K562 (cell line): ENCODE results near the gene POLR1B.

Experiments used
- HDAC3 ChIP-seq: fragments of 450-650 bp; IDR thresholded peaks from 2 replicates; pipeline ENCODE4 v1.6.1; 2018; ENCODE audit warnings: borderline replicate concordance, mild to moderate bottlenecking, moderate library complexity; ENCODE audit not compliant: partially characterized antibody
- MAFF ChIP-seq: IDR thresholded peaks from 2 replicates; pipeline ENCODE4 v1.6.1; 2012; ENCODE audit warnings: low read length, improper control_type of control experiment
- PCBP1 ChIP-seq: fragments of 200-400 bp; formaldehyde crosslinking; IDR thresholded peaks from 2 replicates; pipeline ENCODE4 v1.6.1; 2018; ENCODE audit warnings: mild to moderate bottlenecking, low read depth, low read length; ENCODE audit not compliant: poor library complexity, severe bottlenecking
- POLR2A ChIP-seq: fragments of 450-650 bp; conservative IDR thresholded peaks from 2 replicates; pipeline ENCODE4 v1.6.1; 2016
- RAD21 ChIP-seq, 2 experiments: fragments of 250-450 bp in 1 of 2; fragments of 450-650 bp in 1 of 2; sonication (Bioruptor Pico) in 1 of 2; formaldehyde crosslinking in 1 of 2; IDR thresholded peaks in 1 of 2; conservative IDR thresholded peaks in 1 of 2; 2 replicates each; pipeline versions ENCODE4 v1.4.0 to v1.8.0; 2020 to 2022; ENCODE audit warnings: mild to moderate bottlenecking in 2 of 2, moderate library complexity in 1 of 2
- ZFP36 ChIP-seq: fragments of 150-350 bp; IDR thresholded peaks from 2 replicates; pipeline ENCODE4 v1.6.1; 2018; ENCODE audit warnings: low read length, low read depth; ENCODE audit not compliant: partially characterized antibody
- TF ChIP-seq, protein P1 (sequence below), 2 experiments: IDR thresholded peaks; 2 replicates each; pipeline ENCODE4 v1.6.1; 2012; ENCODE audit warnings: improper control_type of control experiment in 2 of 2, low read depth in 2 of 2, low read length in 2 of 2, borderline replicate concordance in 1 of 2
- TF ChIP-seq, protein P2 (sequence below): fragments of 450-650 bp; IDR thresholded peaks from 2 replicates; pipeline ENCODE4 v1.6.1; 2016; ENCODE audit warnings: borderline replicate concordance
- TF ChIP-seq, protein P3 (sequence below), 3 experiments: IDR thresholded peaks in 2 of 3; conservative IDR thresholded peaks in 1 of 3; 2 replicates each; pipeline ENCODE4 v1.5.1; 2011 to 2012; ENCODE audit warnings: low read length in 3 of 3, mild to moderate bottlenecking in 3 of 3, control low read depth in 2 of 3, improper control_type of control experiment in 1 of 3, inconsistent platforms in 1 of 3, low read depth in 1 of 3, mixed read lengths in 1 of 3, moderate library complexity in 1 of 3; ENCODE audit not compliant: insufficient read depth in 2 of 3
- TF ChIP-seq, protein P4 (sequence below): fragments of 450-650 bp; conservative IDR thresholded peaks from 2 replicates; pipeline ENCODE4 v1.6.1; 2016; ENCODE audit warnings: missing genetic modification characterization, low read depth, mild to moderate bottlenecking, missing compliant biosample characterization, moderate library complexity
- TF ChIP-seq, protein P5 (sequence below): fragments of 200-400 bp; formaldehyde crosslinking; IDR thresholded peaks from 2 replicates; pipeline ENCODE4 v1.6.1; 2017; ENCODE audit warnings: mild to moderate bottlenecking, low read depth, low read length, moderate library complexity
- TF ChIP-seq, protein P6 (sequence below): sonication (generic); formaldehyde crosslinking; IDR thresholded peaks from 2 replicates; pipeline ENCODE4 v1.8.0; 2023; ENCODE audit warnings: mild to moderate bottlenecking, missing genetic modification reagents
- TF ChIP-seq, protein P7 (sequence below), 2 experiments: fragments of 450-650 bp in 1 of 2; sonication (generic) in 1 of 2; formaldehyde crosslinking in 1 of 2; IDR thresholded peaks in 1 of 2; conservative IDR thresholded peaks in 1 of 2; 2 replicates each; pipeline versions ENCODE4 v1.6.1 to v1.8.1; 2016 to 2023; ENCODE audit warnings: mild to moderate bottlenecking in 2 of 2, moderate library complexity in 2 of 2, inconsistent platforms in 1 of 2, missing genetic modification reagents in 1 of 2

DNA sequence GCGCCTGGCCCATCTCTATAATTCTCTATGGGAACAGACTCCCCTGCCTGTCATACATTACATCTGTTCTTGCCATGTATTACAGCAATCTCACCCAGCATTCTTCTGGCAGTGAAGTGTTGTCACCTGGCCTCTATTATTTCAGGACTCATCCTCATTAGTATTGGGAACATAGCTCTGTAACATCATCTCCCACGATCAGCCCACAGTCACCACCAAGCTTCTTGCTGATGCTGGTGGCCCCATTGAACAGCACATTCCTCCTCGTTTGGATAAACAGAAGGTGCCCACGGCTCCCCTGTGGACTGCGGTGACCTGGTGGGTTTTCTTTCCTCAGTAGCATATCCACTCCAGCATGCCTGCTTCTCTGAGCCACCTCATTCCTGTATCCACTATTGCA is 63.7 kb downstream of the POLR1B start:
- TF ChIP-seq, protein P1, sequence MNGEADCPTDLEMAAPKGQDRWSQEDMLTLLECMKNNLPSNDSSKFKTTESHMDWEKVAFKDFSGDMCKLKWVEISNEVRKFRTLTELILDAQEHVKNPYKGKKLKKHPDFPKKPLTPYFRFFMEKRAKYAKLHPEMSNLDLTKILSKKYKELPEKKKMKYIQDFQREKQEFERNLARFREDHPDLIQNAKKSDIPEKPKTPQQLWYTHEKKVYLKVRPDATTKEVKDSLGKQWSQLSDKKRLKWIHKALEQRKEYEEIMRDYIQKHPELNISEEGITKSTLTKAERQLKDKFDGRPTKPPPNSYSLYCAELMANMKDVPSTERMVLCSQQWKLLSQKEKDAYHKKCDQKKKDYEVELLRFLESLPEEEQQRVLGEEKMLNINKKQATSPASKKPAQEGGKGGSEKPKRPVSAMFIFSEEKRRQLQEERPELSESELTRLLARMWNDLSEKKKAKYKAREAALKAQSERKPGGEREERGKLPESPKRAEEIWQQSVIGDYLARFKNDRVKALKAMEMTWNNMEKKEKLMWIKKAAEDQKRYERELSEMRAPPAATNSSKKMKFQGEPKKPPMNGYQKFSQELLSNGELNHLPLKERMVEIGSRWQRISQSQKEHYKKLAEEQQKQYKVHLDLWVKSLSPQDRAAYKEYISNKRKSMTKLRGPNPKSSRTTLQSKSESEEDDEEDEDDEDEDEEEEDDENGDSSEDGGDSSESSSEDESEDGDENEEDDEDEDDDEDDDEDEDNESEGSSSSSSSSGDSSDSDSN (IDR thresholded peaks at IDR 0.05; ENCODE audit: borderline replicate concordance in 1 of 2, low read depth in 2 of 2, low read length in 2 of 2) = no peak
- no peak for TF ChIP-seq ZFP36
- TF ChIP-seq, protein P2, sequence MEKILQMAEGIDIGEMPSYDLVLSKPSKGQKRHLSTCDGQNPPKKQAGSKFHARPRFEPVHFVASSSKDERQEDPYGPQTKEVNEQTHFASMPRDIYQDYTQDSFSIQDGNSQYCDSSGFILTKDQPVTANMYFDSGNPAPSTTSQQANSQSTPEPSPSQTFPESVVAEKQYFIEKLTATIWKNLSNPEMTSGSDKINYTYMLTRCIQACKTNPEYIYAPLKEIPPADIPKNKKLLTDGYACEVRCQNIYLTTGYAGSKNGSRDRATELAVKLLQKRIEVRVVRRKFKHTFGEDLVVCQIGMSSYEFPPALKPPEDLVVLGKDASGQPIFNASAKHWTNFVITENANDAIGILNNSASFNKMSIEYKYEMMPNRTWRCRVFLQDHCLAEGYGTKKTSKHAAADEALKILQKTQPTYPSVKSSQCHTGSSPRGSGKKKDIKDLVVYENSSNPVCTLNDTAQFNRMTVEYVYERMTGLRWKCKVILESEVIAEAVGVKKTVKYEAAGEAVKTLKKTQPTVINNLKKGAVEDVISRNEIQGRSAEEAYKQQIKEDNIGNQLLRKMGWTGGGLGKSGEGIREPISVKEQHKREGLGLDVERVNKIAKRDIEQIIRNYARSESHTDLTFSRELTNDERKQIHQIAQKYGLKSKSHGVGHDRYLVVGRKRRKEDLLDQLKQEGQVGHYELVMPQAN = no peak
- TF ChIP-seq POLR2A = no peak
- TF ChIP-seq, protein P3, sequence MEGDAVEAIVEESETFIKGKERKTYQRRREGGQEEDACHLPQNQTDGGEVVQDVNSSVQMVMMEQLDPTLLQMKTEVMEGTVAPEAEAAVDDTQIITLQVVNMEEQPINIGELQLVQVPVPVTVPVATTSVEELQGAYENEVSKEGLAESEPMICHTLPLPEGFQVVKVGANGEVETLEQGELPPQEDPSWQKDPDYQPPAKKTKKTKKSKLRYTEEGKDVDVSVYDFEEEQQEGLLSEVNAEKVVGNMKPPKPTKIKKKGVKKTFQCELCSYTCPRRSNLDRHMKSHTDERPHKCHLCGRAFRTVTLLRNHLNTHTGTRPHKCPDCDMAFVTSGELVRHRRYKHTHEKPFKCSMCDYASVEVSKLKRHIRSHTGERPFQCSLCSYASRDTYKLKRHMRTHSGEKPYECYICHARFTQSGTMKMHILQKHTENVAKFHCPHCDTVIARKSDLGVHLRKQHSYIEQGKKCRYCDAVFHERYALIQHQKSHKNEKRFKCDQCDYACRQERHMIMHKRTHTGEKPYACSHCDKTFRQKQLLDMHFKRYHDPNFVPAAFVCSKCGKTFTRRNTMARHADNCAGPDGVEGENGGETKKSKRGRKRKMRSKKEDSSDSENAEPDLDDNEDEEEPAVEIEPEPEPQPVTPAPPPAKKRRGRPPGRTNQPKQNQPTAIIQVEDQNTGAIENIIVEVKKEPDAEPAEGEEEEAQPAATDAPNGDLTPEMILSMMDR (IDR thresholded peaks at IDR 0.05 in 2 of 3, conservative IDR thresholded peaks at IDR 0.05 in 1 of 3; ENCODE audit: insufficient read depth in 2 of 3, low read depth in 1 of 3, low read length in 3 of 3) = no peak
- TF ChIP-seq, protein P4, sequence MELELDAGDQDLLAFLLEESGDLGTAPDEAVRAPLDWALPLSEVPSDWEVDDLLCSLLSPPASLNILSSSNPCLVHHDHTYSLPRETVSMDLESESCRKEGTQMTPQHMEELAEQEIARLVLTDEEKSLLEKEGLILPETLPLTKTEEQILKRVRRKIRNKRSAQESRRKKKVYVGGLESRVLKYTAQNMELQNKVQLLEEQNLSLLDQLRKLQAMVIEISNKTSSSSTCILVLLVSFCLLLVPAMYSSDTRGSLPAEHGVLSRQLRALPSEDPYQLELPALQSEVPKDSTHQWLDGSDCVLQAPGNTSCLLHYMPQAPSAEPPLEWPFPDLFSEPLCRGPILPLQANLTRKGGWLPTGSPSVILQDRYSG (tag) = no peak
- TF ChIP-seq PCBP1 = no peak
- TF ChIP-seq, protein P5, sequence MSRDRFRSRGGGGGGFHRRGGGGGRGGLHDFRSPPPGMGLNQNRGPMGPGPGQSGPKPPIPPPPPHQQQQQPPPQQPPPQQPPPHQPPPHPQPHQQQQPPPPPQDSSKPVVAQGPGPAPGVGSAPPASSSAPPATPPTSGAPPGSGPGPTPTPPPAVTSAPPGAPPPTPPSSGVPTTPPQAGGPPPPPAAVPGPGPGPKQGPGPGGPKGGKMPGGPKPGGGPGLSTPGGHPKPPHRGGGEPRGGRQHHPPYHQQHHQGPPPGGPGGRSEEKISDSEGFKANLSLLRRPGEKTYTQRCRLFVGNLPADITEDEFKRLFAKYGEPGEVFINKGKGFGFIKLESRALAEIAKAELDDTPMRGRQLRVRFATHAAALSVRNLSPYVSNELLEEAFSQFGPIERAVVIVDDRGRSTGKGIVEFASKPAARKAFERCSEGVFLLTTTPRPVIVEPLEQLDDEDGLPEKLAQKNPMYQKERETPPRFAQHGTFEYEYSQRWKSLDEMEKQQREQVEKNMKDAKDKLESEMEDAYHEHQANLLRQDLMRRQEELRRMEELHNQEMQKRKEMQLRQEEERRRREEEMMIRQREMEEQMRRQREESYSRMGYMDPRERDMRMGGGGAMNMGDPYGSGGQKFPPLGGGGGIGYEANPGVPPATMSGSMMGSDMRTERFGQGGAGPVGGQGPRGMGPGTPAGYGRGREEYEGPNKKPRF = no peak
- no peak for TF ChIP-seq RAD21 (CRISPR knock-in tag; conservative IDR thresholded peaks at IDR 0.05 in 1 of 2, IDR thresholded peaks at IDR 0.05 in 1 of 2)
- TF ChIP-seq, protein P6, sequence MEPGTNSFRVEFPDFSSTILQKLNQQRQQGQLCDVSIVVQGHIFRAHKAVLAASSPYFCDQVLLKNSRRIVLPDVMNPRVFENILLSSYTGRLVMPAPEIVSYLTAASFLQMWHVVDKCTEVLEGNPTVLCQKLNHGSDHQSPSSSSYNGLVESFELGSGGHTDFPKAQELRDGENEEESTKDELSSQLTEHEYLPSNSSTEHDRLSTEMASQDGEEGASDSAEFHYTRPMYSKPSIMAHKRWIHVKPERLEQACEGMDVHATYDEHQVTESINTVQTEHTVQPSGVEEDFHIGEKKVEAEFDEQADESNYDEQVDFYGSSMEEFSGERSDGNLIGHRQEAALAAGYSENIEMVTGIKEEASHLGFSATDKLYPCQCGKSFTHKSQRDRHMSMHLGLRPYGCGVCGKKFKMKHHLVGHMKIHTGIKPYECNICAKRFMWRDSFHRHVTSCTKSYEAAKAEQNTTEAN (CRISPR knock-in tag) = no peak
- TF ChIP-seq, protein P7, sequence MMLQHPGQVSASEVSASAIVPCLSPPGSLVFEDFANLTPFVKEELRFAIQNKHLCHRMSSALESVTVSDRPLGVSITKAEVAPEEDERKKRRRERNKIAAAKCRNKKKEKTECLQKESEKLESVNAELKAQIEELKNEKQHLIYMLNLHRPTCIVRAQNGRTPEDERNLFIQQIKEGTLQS (IDR thresholded peaks at IDR 0.05) = no peak
- TF ChIP-seq, protein P7 (CRISPR knock-in tag; conservative IDR thresholded peaks at IDR 0.05) = no peak
- TF ChIP-seq HDAC3 = no peak
- TF ChIP-seq MAFF = no peak
